Fibroblast of pulmonary artery (primary cell): ENCODE data around the gene CDK14.

Experiments used
- DNase-seq: peaks from one replicate; pipeline ENCODE4 v3.0.0-alpha.2; 2010; ENCODE audit warnings: low read depth
- H3K4me3 ChIP-seq: replicated peaks from 2 replicates; pipeline ENCODE4 v1.5.1; 2011; ENCODE audit warnings: low read depth, mild to moderate bottlenecking, control low read depth, low read length, moderate library complexity
- TF ChIP-seq, protein P1 (sequence below): IDR thresholded peaks from 2 replicates; pipeline ENCODE4 v1.5.1; 2011; ENCODE audit warnings: mild to moderate bottlenecking, control low read depth, low read length, inconsistent platforms; ENCODE audit errors: missing control alignments

CDK14 gene

DNA sequence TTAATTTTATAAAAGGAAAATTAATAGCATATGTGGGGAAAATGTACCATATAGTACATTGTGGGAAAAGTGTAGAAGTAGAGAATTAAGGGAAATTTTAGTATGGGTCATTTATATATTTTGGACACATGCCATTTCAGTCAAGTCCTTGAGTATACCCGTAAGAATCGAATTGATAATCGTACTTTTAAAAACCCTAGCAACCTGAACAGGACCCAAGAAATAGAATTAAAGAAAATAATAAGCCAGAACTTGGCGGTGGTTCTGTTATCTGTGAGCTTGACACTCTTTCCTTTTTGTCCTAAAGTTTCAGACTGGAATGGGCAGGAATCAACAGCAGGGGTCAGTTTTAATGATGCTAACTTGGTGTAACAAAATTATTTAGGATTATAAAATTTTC, 221.0 kb downstream of the CDK14 start:
- TF ChIP-seq, protein P1, sequence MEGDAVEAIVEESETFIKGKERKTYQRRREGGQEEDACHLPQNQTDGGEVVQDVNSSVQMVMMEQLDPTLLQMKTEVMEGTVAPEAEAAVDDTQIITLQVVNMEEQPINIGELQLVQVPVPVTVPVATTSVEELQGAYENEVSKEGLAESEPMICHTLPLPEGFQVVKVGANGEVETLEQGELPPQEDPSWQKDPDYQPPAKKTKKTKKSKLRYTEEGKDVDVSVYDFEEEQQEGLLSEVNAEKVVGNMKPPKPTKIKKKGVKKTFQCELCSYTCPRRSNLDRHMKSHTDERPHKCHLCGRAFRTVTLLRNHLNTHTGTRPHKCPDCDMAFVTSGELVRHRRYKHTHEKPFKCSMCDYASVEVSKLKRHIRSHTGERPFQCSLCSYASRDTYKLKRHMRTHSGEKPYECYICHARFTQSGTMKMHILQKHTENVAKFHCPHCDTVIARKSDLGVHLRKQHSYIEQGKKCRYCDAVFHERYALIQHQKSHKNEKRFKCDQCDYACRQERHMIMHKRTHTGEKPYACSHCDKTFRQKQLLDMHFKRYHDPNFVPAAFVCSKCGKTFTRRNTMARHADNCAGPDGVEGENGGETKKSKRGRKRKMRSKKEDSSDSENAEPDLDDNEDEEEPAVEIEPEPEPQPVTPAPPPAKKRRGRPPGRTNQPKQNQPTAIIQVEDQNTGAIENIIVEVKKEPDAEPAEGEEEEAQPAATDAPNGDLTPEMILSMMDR = no peak
- no peak for DNase-seq
- no peak overlapping the region for H3K4me3 ChIP-seq

- TF ChIP-seq, protein P1 = no peak
- no peak for DNase-seq
- H3K4me3 ChIP-seq = no peak overlapping the region
Measured at GRCh38 chr7:90817846-90818245, 221.7 kb downstream of the CDK14 start.

DNA sequence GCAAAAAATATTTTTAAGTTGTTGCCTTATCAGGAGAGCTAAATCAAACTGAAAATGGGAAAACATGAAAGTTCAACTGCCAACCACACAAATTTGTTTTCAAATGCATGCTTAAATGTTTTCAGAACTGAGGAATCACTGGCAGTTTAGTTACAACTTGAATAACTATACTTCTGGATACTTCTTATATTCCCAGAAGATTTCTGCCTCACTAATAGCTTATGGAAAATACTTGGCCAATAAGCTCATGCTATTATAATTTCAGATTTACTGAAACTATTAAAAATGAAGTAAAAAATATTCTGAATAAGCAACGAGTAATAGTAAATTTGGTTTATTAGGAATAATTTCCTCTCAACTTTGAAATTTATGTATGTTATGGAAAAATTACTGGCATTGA, 222.2 kb downstream of the CDK14 start:
- no peak for DNase-seq
- TF ChIP-seq, protein P1 = no peak
- no peak overlapping the region for H3K4me3 ChIP-seq

DNA sequence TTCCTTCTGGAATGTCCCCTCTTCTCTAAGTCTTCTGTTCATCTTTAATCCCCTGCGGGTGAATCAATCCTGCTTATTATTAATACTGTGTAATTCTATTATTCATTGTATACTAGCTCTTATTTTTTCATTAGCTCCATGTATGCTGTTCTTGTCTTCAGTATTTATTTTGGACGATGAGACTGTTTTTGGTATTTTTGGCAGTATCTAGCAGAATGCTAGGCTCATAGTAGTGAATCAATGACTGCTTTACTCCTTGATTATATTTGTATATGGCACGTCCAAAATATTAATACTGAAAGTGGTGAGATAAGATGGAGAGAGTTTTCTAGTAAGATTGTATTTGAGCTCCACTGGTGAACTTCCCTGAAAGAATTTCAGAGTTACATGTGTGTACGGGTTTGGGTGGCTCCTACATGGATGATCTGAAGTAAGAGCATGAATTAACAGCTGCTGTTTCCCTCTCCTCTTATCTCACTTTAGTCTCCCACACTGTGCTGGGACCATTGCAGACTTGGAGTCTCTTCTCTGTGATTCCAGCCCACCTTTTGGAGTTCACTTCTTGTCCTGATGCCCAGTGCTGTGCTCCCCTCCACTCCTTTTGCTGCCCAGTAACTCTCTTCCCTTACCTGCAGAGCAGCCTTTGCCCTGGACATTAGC, 226.0 kb downstream of the CDK14 start:
- no peak for DNase-seq
- TF ChIP-seq, protein P1 = no peak
- H3K4me3 ChIP-seq = no peak overlapping the region

DNA sequence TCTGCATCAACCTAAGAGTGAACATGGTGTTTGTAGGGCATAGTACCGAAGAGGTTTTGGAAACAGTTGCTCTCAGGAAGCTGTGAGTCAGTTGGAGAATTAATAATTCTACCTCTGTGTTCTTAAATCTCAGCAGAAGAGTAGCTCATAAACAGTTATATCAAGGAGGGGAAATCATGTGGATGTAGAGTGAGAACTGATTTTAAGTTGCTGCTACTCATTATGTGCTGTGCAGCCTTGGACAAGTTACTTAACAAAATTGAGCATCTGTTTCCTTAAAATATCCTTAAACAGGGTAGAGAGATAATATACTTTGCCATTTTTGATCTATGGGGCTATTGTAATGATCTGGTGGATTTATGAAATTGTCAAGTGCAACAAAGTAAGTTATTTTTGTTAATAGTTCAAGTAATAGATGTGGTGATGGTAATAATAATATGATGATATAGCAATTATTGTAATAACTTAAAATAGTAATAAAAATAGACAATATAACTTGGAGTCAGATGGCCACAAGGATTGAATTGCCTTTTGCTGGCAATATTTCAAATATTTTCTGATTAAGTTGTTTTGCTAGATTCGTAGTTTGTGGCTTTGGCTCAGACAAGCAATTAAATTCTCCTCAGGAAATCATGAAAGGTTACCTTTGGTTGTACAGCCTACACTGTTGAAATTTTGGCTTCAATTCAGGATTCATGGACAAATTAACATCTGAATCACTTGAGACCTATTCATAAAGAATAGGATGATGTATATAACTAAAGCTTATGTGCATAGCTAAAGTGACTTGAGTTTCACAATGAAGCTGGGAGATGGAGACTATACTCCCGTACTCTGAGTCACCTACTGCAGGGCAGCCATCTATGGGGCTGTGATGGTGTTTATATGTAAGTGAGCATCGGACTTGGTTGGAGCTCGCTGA, 228.5 kb downstream of the CDK14 start:
- TF ChIP-seq, protein P1 = no peak
- peak; percentile 78 for DNase-seq
- no peak overlapping the region for H3K4me3 ChIP-seq

GRCh38 chr7:90825779-90826178, 229.7 kb downstream of the CDK14 start:
- no peak overlapping the region for H3K4me3 ChIP-seq
- TF ChIP-seq, protein P1 = no peak
- peak; percentile 79 for DNase-seq
